ENCODE results near the gene TYRO3.
A peak's percentile ranks its signal among the peaks of the same experiment; 100 is the strongest.

TYRO3 gene

GRCh38 chr15:41562244-41562643 lies 3.2 kb downstream of the TYRO3 start:
- Histone ChIP-seq H2AFZ (ENCODE audit: insufficient read depth, low read length, poor library complexity) (no peak overlapping the region), H3K14ac (ENCODE audit: low read length) (peak overlapping the region; percentile 38), H3K79me2 (ENCODE audit: control insufficient read depth, insufficient read depth, low read length, poor library complexity) (peaks cover 17% of the 10 kb centered on the region), H2BK5ac (ENCODE audit: low read depth, low read length, poor library complexity) (no peak overlapping the region), H3K4me1 (ENCODE audit: control insufficient read depth in 1 of 2, insufficient read depth in 2 of 2, low read length in 2 of 2) (peaks cover 53 to 59% of the 10 kb centered on the region in 2 experiments), H4K91ac (ENCODE audit: low read depth, low read length) (no peak overlapping the region), H3K4me2 (ENCODE audit: low read length) (no peak overlapping the region), H3K79me1 (ENCODE audit: low read length) (peaks cover 36% of the 10 kb centered on the region), H2BK120ac (ENCODE audit: insufficient read depth, low read length, poor library complexity) (no peak overlapping the region), H3K18ac (ENCODE audit: low read length) (peak overlapping the region; percentile 70), H2BK12ac (ENCODE audit: low read length) (no peak overlapping the region), H3K27me3 (ENCODE audit: insufficient read depth, low read length) (no peaks in the 10 kb centered on the region), H2AK5ac (ENCODE audit: low read length) (peak overlapping the region; percentile 19), H3K4me3 (ENCODE audit: low read depth, low read length) (no peak overlapping the region), H3K9ac (ENCODE audit: low read length) (no peak overlapping the region), H3K27ac (ENCODE audit: low read depth, low read length) (no peak overlapping the region), H4K8ac (ENCODE audit: low read depth, low read length) (no peak overlapping the region), H3K36me3 (ENCODE audit: control insufficient read depth in 1 of 2, insufficient read depth in 2 of 2, low read length in 2 of 2) (peaks cover 41 to 47% of the 10 kb centered on the region in 2 experiments), H3K23ac (ENCODE audit: low read length) (no peak overlapping the region), H3K9me3 (ENCODE audit: insufficient read depth, low read depth, low read length) (no peaks in the 10 kb centered on the region), H3K4ac (ENCODE audit: low read depth, low read length) (no peak overlapping the region), H4K12ac (ENCODE audit: low read depth, low read length) (no peak overlapping the region)
- no CpG with 5 or more reads among the region's 5 CpGs for WGBS (ENCODE audit: extremely low coverage, insufficient coverage, insufficient read length)
- no peak for DNase-seq

DNA sequence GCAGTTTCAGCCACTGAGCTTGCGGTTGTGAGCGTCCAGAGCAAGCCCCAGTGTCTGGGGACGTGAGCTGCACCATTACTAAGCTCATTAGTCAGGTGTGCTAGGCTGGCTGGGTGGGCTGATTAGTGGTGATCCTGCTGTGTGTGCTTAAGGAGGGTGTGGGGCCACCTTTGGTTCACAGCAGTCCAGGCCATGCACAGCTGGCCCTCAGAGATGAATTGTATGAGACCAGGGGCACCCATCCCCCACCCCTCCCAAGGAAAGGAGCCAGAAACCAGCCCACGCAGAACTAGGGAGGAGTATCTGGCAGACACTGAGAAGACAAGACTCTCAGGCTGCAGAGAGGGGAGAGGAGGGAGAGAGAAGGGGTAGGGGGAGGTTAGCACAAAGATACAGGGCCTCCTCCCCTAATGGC lies 3.8 kb downstream of the TYRO3 start:
- Histone ChIP-seq H2BK12ac (ENCODE audit: low read length) (peak overlapping the region; percentile 55), H3K23ac (ENCODE audit: low read length) (no peak overlapping the region), H2AFZ (ENCODE audit: insufficient read depth, low read length, poor library complexity) (no peak overlapping the region), H4K91ac (ENCODE audit: low read depth, low read length) (no peak overlapping the region), H3K27me3 (ENCODE audit: insufficient read depth, low read length) (no peaks in the 10 kb centered on the region), H3K14ac (ENCODE audit: low read length) (peak overlapping the region; percentile 38), H4K8ac (ENCODE audit: low read depth, low read length) (peak overlapping the region; percentile 21), H3K4ac (ENCODE audit: low read depth, low read length) (peak overlapping the region; percentile 49), H2AK5ac (ENCODE audit: low read length) (no peak overlapping the region), H3K27ac (ENCODE audit: low read depth, low read length) (no peak overlapping the region), H3K79me1 (ENCODE audit: low read length) (peaks cover 37% of the 10 kb centered on the region), H3K79me2 (ENCODE audit: control insufficient read depth, insufficient read depth, low read length, poor library complexity) (peaks cover 18% of the 10 kb centered on the region), H2BK120ac (ENCODE audit: insufficient read depth, low read length, poor library complexity) (no peak overlapping the region), H3K4me2 (ENCODE audit: low read length) (no peak overlapping the region), H3K4me3 (ENCODE audit: low read depth, low read length) (no peak overlapping the region), H3K18ac (ENCODE audit: low read length) (peak overlapping the region; percentile 72), H3K9me3 (ENCODE audit: insufficient read depth, low read depth, low read length) (no peaks in the 10 kb centered on the region), H3K4me1 (ENCODE audit: control insufficient read depth in 1 of 2, insufficient read depth in 2 of 2, low read length in 2 of 2) (peaks cover 57 to 63% of the 10 kb centered on the region in 2 experiments), H3K9ac (ENCODE audit: low read length) (no peak overlapping the region), H3K36me3 (ENCODE audit: control insufficient read depth in 1 of 2, insufficient read depth in 2 of 2, low read length in 2 of 2) (peaks cover 43 to 51% of the 10 kb centered on the region in 2 experiments), H4K12ac (ENCODE audit: low read depth, low read length) (no peak overlapping the region), H2BK5ac (ENCODE audit: low read depth, low read length, poor library complexity) (peak overlapping the region; percentile 3)
- no peak for DNase-seq
- WGBS (ENCODE audit: extremely low coverage, insufficient coverage, insufficient read length), result no CpG with 5 or more reads among the region's 4 CpGs

GRCh38 chr15:41564286-41564959 lies 5.4 kb downstream of the TYRO3 start:
- peak overlapping the region; percentile 7 for H3K4ac ChIP-seq (ENCODE audit: low read depth, low read length)
- H2BK120ac ChIP-seq (ENCODE audit: insufficient read depth, low read length, poor library complexity), result no peak overlapping the region
- WGBS (ENCODE audit: extremely low coverage, insufficient coverage, insufficient read length), result no CpG with 5 or more reads among the region's 7 CpGs
- H2BK5ac ChIP-seq (ENCODE audit: low read depth, low read length, poor library complexity), result peak overlapping the region; percentile 2
- no peak overlapping the region for H2AFZ ChIP-seq (ENCODE audit: insufficient read depth, low read length, poor library complexity)
- H3K23ac ChIP-seq (ENCODE audit: low read length), result no peak overlapping the region
- H3K9ac ChIP-seq (ENCODE audit: low read length), result no peak overlapping the region
- no peaks in the 10 kb centered on the region for H3K9me3 ChIP-seq (ENCODE audit: insufficient read depth, low read depth, low read length)
- no peak overlapping the region for H4K12ac ChIP-seq (ENCODE audit: low read depth, low read length)
- peaks cover 47 to 59% of the 10 kb centered on the region in 2 experiments for H3K36me3 ChIP-seq (ENCODE audit: control insufficient read depth in 1 of 2, insufficient read depth in 2 of 2, low read length in 2 of 2)
- peak overlapping the region; percentile 5 for H2BK12ac ChIP-seq (ENCODE audit: low read length)
- H3K4me3 ChIP-seq (ENCODE audit: low read depth, low read length), result no peak overlapping the region
- H2AK5ac ChIP-seq (ENCODE audit: low read length), result no peak overlapping the region
- H3K79me1 ChIP-seq (ENCODE audit: low read length), result peaks cover 36% of the 10 kb centered on the region
- H3K4me1 ChIP-seq (ENCODE audit: control insufficient read depth in 1 of 2, insufficient read depth in 2 of 2, low read length in 2 of 2), result peaks cover 59 to 67% of the 10 kb centered on the region in 2 experiments
- peak overlapping the region; percentile 12 for H4K91ac ChIP-seq (ENCODE audit: low read depth, low read length)
- H3K27ac ChIP-seq (ENCODE audit: low read depth, low read length), result peak overlapping the region; percentile 20
- H3K4me2 ChIP-seq (ENCODE audit: low read length), result peak overlapping the region; percentile 9
- no peak for DNase-seq
- peaks cover 19% of the 10 kb centered on the region for H3K79me2 ChIP-seq (ENCODE audit: control insufficient read depth, insufficient read depth, low read length, poor library complexity)
- peak overlapping the region; percentile 47 for H3K18ac ChIP-seq (ENCODE audit: low read length)
- H3K14ac ChIP-seq (ENCODE audit: low read length), result peak overlapping the region; percentile 12
- H3K27me3 ChIP-seq (ENCODE audit: insufficient read depth, low read length), result no peaks in the 10 kb centered on the region
- no peak overlapping the region for H4K8ac ChIP-seq (ENCODE audit: low read depth, low read length)

GRCh38 chr15:41564960-41565502 lies 6.0 kb downstream of the TYRO3 start:
- Histone ChIP-seq H2BK120ac (ENCODE audit: insufficient read depth, low read length, poor library complexity) (no peak overlapping the region), H3K9ac (ENCODE audit: low read length) (no peak overlapping the region), H3K36me3 (ENCODE audit: control insufficient read depth in 1 of 2, insufficient read depth in 2 of 2, low read length in 2 of 2) (peaks cover 53 to 65% of the 10 kb centered on the region in 2 experiments), H4K91ac (ENCODE audit: low read depth, low read length) (peak overlapping the region; percentile 12), H2BK5ac (ENCODE audit: low read depth, low read length, poor library complexity) (peak overlapping the region; percentile 2), H3K4me2 (ENCODE audit: low read length) (peak overlapping the region; percentile 9), H3K79me2 (ENCODE audit: control insufficient read depth, insufficient read depth, low read length, poor library complexity) (peaks cover 13% of the 10 kb centered on the region), H3K9me3 (ENCODE audit: insufficient read depth, low read depth, low read length) (no peaks in the 10 kb centered on the region), H2BK12ac (ENCODE audit: low read length) (peak overlapping the region; percentile 0), H3K18ac (ENCODE audit: low read length) (peak overlapping the region; percentile 47), H3K23ac (ENCODE audit: low read length) (no peak overlapping the region), H3K4me3 (ENCODE audit: low read depth, low read length) (no peak overlapping the region), H4K12ac (ENCODE audit: low read depth, low read length) (no peak overlapping the region), H3K14ac (ENCODE audit: low read length) (peak overlapping the region; percentile 12), H2AK5ac (ENCODE audit: low read length) (no peak overlapping the region), H3K27ac (ENCODE audit: low read depth, low read length) (peak overlapping the region; percentile 20), H3K79me1 (ENCODE audit: low read length) (peaks cover 32% of the 10 kb centered on the region), H3K4ac (ENCODE audit: low read depth, low read length) (no peak overlapping the region), H2AFZ (ENCODE audit: insufficient read depth, low read length, poor library complexity) (no peak overlapping the region), H3K27me3 (ENCODE audit: insufficient read depth, low read length) (no peaks in the 10 kb centered on the region), H3K4me1 (ENCODE audit: control insufficient read depth in 1 of 2, insufficient read depth in 2 of 2, low read length in 2 of 2) (peaks cover 55 to 62% of the 10 kb centered on the region in 2 experiments), H4K8ac (ENCODE audit: low read depth, low read length) (no peak overlapping the region)
- no peak for DNase-seq
- WGBS (ENCODE audit: extremely low coverage, insufficient coverage, insufficient read length), result no CpG with 5 or more reads among the region's 8 CpGs
